GM19035 (cell line): ENCODE measurements around the gene STRBP.
"Not testable (repeated sequence)": the region's sequence is repeated elsewhere in the genome, so short reads cannot be mapped to it uniquely, and the experiment has no call there.

Experiments used
- ATAC-seq: cut with Tn5 transposase; IDR thresholded peaks from one replicate; pipeline ENCODE4 v1.9.1; 2021; ENCODE audit not compliant: unreplicated experiment

Gene STRBP

DNA sequence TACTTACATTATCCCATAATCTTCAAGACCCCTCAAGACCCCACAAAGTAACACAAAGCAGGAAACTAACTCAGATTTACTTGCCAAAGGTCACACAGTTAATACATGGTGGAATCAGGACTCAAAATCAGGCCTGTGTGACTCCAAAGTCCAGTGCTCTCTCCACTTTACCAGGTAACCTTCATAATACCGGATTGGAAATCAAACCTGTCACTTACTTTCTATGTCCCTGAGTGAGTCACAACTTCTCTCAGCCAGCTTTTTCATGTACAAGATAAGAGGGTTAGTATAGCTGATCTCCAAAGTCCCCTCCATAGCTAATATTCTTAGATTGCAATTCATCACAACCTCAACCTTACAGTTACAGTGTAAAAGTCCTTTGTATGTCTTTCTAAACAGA is 17.1 kb downstream of the STRBP start:
- no peak for ATAC-seq

DNA sequence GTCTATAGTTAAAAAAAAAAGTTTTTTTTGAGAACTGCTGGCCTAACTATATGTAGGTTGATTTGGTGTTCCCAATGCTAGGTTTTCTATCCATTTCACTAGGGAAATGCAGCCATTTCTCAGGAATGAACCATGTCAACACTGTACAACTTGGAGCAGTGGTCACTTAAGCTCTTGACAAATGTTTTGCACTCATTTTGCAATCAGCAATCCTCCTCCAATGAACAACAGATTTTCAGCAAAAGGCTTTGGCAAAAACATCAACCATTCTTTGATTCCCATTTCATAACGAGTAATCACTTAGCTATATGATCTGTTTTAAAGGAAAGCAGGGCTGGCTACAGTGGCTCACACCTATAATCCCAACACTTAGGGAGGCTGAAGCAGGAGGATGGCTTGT is 17.9 kb downstream of the STRBP start:
- ATAC-seq: no peak

GRCh38 chr9:123249162-123249561 is 19.2 kb downstream of the STRBP start:
- not testable (repeated sequence) for ATAC-seq

DNA sequence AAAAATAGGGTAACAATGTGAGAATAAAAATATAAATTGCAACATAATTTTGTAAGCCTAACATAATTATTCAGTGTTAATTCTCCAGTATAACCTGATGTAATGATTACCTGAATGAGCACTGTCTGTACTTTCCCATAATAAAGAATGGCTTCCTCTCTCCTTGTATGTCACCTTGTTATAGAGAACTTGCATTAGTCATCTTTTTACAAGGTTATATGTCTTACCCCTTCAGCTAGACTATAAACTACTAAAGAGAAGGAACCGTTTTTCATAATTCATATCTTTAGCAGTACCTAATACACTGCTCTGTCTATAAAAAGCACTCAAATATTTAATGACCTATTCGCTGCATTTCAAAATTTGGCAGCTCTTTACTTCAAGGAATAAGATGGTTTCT is 19.8 kb downstream of the STRBP start:
- no peak for ATAC-seq

- no peak for ATAC-seq
Observed at GRCh38 chr9:123246534-123246933, 21.9 kb downstream of the STRBP start.

DNA sequence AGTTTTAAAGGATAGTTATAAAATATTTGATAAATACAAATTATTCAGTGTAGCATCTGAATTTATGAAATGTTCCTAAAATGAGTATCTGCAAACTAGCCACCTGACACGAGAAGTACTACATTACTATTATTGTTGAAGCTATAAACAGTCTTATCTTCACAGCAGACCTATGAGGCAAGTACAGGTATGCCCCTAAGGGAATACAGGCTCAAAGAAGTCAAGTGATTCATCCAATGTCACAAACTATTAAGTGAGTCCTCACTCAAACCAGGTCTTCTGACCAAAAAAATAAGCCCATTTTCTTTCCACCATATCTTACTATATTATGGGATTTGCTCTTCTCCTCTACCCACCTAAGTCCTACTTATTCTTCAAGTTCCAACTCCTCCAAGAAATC is 28.7 kb downstream of the STRBP start:
- no peak for ATAC-seq

DNA sequence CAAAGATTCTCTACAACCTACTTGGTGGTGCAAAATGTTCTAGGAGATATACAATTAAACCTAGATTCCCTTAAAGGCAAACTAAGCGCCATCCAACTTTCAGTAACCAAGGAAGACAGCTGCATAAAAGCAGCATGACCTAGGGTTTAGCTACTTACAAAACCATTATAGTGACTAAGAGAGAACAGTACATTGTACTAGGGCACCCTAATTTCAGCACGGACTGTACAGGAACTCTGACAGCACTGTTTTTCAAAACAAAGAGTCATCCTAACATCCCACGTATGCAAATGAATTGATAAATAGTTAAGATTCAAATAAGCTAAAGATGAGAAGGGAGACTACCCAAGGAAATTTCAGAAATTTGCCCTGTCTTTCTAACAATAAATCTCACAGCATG is 30.0 kb downstream of the STRBP start:
- peak; percentile 42 for ATAC-seq

GRCh38 chr9:123237220-123237619 is 31.2 kb downstream of the STRBP start:
- no peak for ATAC-seq

DNA sequence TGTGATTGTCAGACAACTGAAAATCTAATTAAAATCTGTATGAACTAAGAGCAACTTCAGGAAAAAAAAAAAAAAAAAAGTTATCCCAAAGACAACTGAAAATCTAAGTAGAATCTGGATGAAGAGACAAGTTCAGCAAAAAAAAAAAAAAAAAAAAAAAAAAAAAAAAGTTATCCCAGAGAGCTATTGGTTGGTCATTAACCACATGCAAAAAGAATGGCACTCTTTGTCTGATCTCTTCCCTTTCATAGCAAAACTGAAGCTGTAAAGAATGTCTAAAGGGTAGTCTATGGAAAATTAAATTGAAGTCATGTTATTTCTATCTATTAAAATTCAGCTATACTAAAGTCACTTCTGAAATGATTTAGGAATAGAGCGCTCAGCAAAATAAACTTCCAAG is 32.9 kb downstream of the STRBP start:
- no peak for ATAC-seq

DNA sequence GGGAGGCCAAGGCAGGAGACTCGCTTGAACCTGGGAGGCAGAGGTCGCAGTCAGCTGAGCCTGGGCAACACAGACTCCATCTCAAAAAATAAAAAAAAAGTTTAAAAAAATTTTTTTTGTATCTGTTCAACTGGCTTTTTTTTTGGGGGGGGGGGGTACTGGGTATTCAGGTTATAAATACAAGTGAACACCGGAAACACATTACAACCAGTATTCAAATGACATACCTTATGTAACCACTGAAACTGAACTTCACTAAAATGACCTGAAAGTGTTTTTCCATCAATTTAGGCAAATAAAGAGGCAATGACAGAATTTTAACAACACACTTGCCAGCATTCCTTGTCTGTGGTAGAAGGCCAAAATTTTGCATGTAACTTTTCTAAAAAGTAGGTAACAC is 33.5 kb downstream of the STRBP start:
- peak; percentile 61 for ATAC-seq

DNA sequence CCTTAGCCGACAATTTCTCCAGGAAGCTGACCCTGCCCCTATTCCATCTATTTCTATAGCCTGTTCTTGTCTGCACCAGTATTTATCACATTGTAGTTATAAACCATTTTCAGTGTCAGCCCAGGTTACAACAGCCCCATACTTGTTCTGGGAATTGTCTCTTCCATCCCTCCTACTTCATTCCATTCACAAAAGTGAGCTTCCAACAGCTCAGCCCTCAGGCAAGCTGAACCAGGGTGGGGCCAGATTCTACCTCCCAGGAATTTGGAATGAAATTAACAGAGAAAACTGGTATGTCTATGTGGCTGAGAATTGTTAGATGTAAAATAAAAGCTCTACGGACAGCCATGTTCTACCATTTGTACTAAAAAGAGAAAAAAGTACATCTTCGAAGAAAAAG is 36.1 kb downstream of the STRBP start:
- ATAC-seq: no peak

- no peak for ATAC-seq
Observed at GRCh38 chr9:123231421-123231820, 37.0 kb downstream of the STRBP start.

- no peak for ATAC-seq
Observed at GRCh38 chr9:123228967-123229366, 39.4 kb downstream of the STRBP start.

DNA sequence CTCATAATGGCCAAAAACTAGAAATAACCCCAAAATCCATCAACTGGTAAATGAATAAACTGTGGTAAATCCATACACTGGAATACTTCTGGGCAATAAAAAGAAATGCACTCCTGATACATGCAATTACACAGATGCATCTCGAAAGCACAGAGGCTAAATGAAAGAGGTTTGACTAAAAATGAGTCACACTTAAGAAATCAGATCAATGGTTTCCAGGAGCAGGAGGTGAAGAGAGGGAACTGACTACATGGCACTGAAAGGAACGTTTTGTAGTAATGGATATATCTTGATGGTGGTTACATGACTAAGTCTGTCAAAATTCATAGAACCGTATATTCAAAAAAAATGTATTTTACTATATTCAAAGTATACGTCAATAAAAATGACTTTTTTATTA is 42.4 kb downstream of the STRBP start:
- ATAC-seq: no peak

DNA sequence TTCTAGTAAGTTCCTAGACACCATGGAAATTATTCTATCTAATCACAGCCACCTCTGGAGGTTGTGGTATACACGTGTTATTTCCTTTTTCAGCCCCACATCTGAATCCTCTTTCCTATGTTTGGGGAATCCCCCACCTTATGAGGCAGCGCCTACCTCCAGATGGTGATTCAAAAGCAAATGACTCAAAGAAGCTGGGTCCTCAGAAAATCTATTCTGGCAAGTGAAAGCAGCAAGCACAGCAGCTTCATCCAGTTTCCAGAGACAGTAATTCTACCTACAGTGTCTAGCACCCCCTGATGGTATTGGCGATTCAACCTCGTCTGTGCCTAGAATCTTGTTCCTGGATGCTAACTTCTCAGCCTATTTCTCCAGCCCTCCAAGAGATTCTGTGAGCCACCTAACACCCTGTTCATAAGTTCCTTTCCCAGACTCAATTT is 43.0 kb downstream of the STRBP start:
- ATAC-seq: peak; percentile 92

GRCh38 chr9:123220127-123220526 is 48.3 kb downstream of the STRBP start:
- no peak for ATAC-seq

GRCh38 chr9:123218831-123219230 is 49.6 kb downstream of the STRBP start:
- ATAC-seq: no peak

DNA sequence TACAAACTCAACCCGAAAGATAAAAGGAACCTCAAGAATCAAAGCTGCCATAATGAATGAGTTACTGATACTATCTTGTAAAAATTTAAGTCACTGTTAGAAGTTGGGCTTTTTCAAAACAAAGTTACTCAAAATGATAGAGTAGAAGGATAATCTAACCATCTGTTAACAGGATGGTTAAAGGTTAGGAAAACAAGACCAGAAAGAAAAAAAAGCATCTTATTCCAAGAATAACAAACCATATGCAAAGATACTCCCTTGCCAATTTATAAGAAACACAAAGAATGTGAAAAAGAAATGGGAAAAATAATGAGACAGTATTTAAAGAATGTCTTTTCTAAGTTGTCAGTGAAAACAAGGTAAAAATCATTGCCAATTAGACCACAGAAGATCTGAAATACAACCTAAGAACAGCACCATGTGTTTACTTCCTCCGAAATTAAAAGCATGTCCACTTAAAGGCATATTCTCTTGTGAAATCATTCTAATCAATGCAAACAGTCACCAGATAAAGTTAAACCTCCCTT is 51.2 kb downstream of the STRBP start:
- ATAC-seq: no peak

DNA sequence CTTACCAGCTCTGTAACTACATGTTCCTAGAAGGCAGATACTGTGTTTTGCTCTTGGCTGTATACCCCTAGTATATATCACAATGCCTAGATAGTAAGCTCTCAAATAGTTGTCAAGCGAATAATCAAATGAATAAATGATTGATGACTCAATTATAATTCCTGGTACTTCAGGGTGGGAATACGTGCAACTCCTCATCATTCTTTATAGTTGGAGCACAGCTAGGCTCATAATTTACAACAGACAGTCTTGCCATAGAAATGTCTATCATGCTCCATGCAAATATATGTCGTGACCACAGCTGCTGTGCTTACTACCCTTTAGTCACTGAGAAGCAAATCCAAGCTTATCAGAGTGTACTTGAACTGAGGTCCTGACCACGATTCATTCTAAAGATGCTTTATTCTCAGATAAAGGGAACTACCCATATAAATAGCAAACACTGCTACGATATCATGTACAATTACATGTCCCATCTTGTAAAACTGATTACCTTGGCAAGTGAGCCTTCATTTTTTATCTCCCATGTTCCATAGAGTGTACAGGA is 52.1 kb downstream of the STRBP start:
- no peak for ATAC-seq

GRCh38 chr9:123211081-123211480 is 57.3 kb downstream of the STRBP start:
- no peak for ATAC-seq

- no peak for ATAC-seq
Observed at GRCh38 chr9:123208626-123209174, 59.7 kb downstream of the STRBP start.

DNA sequence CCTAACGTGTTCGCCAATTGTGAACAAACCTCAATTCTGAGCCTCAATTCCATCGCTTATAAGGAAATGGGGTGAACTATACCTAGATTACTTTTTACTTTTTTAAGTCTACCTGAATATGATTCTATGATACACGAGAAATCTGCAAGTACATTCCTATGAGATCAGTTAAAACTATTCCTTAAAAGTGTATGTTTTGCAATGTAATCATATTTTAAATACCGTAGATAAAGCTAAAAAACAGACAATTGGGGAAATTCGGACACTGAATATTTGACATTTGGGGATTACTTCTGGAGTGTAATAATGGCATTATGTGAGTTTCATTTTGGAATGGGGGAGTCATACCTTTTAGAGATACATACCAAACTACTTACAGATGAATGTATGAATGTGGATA is 62.3 kb downstream of the STRBP start:
- ATAC-seq: no peak

DNA sequence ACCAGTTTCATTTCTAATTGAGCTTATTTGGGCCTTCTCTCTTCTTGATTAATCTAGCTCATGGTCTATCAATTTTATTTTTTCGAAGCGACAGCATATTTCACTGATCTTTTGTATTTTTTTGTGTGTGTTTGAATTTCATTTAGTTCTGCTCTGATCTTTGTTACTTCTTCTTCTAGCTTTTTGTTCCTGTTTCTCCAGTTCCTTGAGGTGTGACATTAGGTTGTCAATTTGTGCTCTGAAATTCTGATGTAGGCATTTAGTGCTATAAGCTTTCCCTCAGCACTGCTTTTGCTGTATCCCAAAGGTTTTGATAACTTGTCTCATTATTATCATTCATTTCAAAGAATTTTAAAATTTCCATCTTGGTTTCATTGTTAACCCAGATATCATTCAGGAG is 67.3 kb downstream of the STRBP start:
- ATAC-seq: no peak
